Lower leg skin (tissue), 4 donors: ENCODE results near the gene TRAPPC2L. TPM values are rescaled to one million over a fixed set of nuclear protein-coding genes. Genes with fewer than 3 reads are reported as not detected.

Experiments
- DNase-seq, 2 donors: peaks; one replicate each; pipeline ENCODE4 v3.0.0-alpha.2; 2019; ENCODE audit warnings: low spot score in 2 of 2
- H3K4me3 ChIP-seq: fragments of 200-600 bp; sonication (generic); 2 replicates; pipeline ENCODE4 v1.5.1; 2017; ENCODE audit warnings: mild to moderate bottlenecking, low read depth; ENCODE audit not compliant: poor library complexity, severe bottlenecking
- POLR2A ChIP-seq, 2 donors: fragments of 450-650 bp; IDR thresholded peaks; one replicate each; pipeline ENCODE4 v1.6.1; 2016 to 2017; ENCODE audit warnings: antibody characterized with exemption in 2 of 2, mild to moderate bottlenecking in 1 of 2, moderate library complexity in 1 of 2
- WGBS, 2 donors: methylation state at CpG; one replicate each; pipeline ENCODE4 v1.1.5; 2018; 5-methylcytosine and 5-hydroxymethylcytosine counted together
- intact Hi-C: fragments of 100-400 bp; cut with DNase I; formaldehyde crosslinking; loops from one replicate; pipeline ENCODE4 v1.15.0; 2023; ENCODE audit warnings: low total_unique reads
- total RNA-seq, 4 donors: library from RNA; depleted of rRNA; stranded (reverse); fragments of >200 nt; gene quantifications; one replicate each; pipeline ENCODE4 v1.1.0, GENCODE V29; 2016
- TF ChIP-seq, protein P1 (sequence below), 3 donors: fragments of 450-650 bp; IDR thresholded peaks; one replicate each; pipeline ENCODE4 v1.5.1; 2016; ENCODE audit warnings: antibody characterized with exemption in 3 of 3, mild to moderate bottlenecking in 3 of 3, moderate library complexity in 2 of 3

The TRAPPC2L gene
- total RNA-seq, 4 donors from 2014 or later: 29.9 to 43.0 (median 38.6) TPM

DNA sequence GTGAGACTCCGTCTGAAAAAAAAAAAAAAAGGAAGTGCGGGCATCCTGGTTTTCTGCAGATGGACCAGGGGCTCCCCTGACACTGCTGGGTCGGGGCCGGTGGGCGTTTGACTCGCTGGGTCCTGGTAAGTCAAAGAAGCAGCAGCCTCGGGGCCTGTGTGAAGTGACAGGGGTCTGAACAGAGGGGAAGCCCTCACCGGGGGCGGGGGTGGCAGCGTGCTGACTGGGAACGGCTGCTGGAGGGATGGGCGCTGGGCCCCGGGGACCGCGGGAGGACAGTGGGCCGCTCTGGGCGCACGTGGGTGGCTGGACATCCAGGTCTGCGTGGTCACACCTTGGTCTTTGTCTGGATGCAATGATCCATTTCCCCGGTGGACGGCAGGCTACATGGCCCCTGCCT lies 8.4 kb upstream of the TRAPPC2L start:
- H3K4me3 ChIP-seq: no peak overlapping the region
- 91% methylated on average over 21 of the region's 21 CpGs for WGBS, 2 donors
- TF ChIP-seq, protein P1, sequence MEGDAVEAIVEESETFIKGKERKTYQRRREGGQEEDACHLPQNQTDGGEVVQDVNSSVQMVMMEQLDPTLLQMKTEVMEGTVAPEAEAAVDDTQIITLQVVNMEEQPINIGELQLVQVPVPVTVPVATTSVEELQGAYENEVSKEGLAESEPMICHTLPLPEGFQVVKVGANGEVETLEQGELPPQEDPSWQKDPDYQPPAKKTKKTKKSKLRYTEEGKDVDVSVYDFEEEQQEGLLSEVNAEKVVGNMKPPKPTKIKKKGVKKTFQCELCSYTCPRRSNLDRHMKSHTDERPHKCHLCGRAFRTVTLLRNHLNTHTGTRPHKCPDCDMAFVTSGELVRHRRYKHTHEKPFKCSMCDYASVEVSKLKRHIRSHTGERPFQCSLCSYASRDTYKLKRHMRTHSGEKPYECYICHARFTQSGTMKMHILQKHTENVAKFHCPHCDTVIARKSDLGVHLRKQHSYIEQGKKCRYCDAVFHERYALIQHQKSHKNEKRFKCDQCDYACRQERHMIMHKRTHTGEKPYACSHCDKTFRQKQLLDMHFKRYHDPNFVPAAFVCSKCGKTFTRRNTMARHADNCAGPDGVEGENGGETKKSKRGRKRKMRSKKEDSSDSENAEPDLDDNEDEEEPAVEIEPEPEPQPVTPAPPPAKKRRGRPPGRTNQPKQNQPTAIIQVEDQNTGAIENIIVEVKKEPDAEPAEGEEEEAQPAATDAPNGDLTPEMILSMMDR (IDR thresholded peaks at IDR 0.05): no peak
- TF ChIP-seq POLR2A (IDR thresholded peaks at IDR 0.05): no peak
- no peak for DNase-seq
- intact Hi-C loops: no loop called here

DNA sequence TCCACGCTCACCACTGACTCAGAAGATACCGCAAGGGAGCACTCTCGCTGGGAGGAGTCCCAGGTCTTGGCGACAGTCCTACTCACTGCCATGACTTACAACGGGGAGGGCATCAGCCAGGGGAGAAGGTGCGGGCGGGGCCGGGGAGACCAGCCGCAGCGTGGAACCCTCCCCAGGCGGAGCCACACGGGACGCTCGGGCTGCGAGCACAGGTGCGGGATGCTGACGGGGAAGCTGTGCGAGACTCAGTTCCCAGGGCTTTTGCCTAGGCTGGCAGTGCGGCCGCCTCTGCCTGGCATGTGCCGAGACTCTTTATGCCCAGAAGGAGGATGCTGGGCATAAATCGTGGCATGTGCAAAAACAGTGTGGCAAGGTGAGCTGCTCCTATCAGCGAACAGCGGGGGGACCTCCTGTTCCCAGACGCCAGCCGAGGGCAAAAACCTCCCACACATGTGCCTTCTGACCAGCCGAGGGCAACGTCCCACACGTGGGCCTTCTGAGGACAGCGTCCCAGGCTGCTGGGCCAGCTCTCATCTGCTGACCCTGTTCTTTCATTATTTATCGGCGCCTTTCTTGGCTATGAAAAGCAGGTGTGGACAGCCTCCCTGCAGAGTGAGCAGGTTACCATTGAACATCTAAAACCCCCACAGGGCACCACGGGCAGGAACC lies 6.3 kb upstream of the TRAPPC2L start:
- intact Hi-C loops: no loop called here
- no peak overlapping the region for H3K4me3 ChIP-seq
- TF ChIP-seq, protein P1 (IDR thresholded peaks at IDR 0.05): no peak
- no peak for TF ChIP-seq POLR2A (IDR thresholded peaks at IDR 0.05)
- whole genome bisulfite sequencing, 2 donors: 93% methylated on average over 32 to 33 of the region's 33 CpGs
- DNase-seq: no peak

GRCh38 chr16:88851616-88852015 lies 5.3 kb upstream of the TRAPPC2L start:
- 93 to 94% methylated on average over 19 of the region's 19 CpGs for WGBS, 2 donors
- no peak for DNase-seq
- intact Hi-C loops: no loop called here
- no peak overlapping the region for H3K4me3 ChIP-seq
- TF ChIP-seq, protein P1 (IDR thresholded peaks at IDR 0.05): no peak
- TF ChIP-seq POLR2A (IDR thresholded peaks at IDR 0.05): no peak

DNA sequence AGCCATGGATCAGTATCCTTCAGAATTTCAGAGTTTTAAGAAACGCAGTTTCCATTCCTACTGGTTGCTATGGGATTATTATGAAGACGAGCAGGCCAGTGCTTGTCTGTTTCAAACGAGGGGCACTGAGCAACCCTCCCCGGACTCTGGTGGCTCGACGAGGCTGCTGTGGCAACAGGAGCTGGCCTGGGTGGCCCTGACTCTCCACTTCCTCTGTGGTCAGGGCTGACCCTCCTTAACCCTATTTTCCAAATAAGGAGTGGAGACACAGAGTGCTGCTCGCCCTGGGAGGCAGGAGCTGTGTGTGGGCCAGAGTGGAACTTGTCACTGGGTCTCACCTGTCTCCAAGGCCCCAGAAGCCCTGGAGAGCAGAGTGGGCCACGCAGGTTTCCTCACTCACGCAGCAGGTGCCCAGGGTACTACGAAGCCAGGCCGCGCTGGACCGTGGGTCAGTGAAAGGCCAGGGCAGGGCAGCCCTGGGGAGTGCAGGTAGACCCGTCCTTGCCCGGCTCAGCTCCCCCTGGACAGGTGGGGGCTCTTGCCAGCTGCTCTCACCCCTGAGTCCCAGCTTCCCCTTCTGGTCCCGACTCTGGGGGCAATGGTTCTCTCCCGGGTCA lies 3.5 kb upstream of the TRAPPC2L start:
- TF ChIP-seq, protein P1 (IDR thresholded peaks at IDR 0.05): no peak
- TF ChIP-seq POLR2A (IDR thresholded peaks at IDR 0.05): no peak
- intact Hi-C loops: no loop called here
- H3K4me3 ChIP-seq: no peak overlapping the region
- 68 to 71% methylated on average over 16 to 17 of the region's 17 CpGs for WGBS, 2 donors
- no peak for DNase-seq

GRCh38 chr16:88854306-88855111 lies 2.4 kb upstream of the TRAPPC2L start:
- intact Hi-C loops: loop anchor here (5.0 kb wide), 1 partner anchor 1292 kb away; no protein-coding TSS in a partner anchor
- no peak overlapping the region for H3K4me3 ChIP-seq
- DNase-seq: no peak
- no peak for TF ChIP-seq POLR2A (IDR thresholded peaks at IDR 0.05)
- TF ChIP-seq, protein P1 (IDR thresholded peaks at IDR 0.05): no peak
- WGBS, 2 donors: 63 to 67% methylated on average over 15 to 19 of the region's 20 CpGs
